ENCODE measurements around the gene GNG2. TPM values are rescaled to one million over a fixed set of nuclear protein-coding genes. Genes with fewer than 3 reads are reported as not detected.

GNG2 gene
- total and polyA plus RNA-seq, 2 of the 8 experiments (the other 6 are each of a cell fraction or from before 2014, with no cell fraction given) = 8.2 to 17.9 TPM

DNA sequence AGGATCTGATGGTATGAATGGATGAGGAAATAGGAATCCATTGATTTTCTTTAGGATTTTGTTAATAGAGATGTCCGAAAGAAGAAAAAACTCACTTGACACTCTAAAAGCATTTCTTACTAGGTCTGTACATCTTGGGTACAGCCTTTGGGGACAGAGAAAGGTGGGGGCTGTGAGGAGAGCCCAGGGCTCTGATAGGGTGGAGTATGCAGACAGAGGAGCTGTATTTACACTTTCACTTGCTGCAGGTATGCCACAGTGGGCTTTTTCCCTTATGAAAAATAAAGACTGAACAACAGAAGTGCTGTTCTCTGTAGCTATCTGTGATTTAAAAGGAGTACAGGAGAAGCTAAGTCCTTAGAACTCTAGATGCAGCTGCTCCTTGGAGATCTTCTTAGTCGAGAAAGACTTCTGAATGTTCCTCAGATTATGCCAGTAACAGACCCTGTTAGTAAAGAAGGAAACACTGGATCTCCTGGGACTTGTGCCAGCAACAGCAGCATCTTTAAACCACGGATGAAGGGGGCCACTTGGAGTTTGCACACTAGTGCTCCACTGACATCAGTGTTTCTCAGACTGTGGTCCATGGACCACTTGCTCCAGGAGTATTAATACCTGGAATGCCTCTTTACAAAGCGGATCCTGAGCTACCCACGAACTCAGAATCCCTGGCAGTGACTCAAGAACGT, 109.6 kb downstream of the GNG2 start:
- no peak overlapping the region for H2BK5ac ChIP-seq (ENCODE audit: low read depth, low read length)
- H2AK5ac ChIP-seq (ENCODE audit: low read depth, low read length) = no peak overlapping the region
- no peak overlapping the region for H3K4me2 ChIP-seq (ENCODE audit: insufficient read depth in 1 of 2, low read depth in 2 of 2, low read length in 2 of 2)
- H3K14ac ChIP-seq (ENCODE audit: insufficient read length) = no peak overlapping the region
- no peaks in the 10 kb centered on the region for H4K20me1 ChIP-seq (replicated peaks in 1 of 2; ENCODE audit: control insufficient read depth in 1 of 2, insufficient read depth in 2 of 2, low read length in 2 of 2)
- H3K4ac ChIP-seq (replicated peaks; ENCODE audit: insufficient read length, low read depth, low read length) = no peak overlapping the region
- H3K23ac ChIP-seq (ENCODE audit: insufficient read length) = no peak overlapping the region
- no peak for DNase-seq (ENCODE audit: low read depth in 1 of 2, low spot score in 2 of 2)
- H3K4me1 ChIP-seq (replicated peaks in 1 of 4; ENCODE audit: control insufficient read depth in 3 of 4, insufficient read depth in 4 of 4, low read length in 3 of 4) = no peaks in the 10 kb centered on the region
- no peak overlapping the region for H4K5ac ChIP-seq (ENCODE audit: insufficient read length, low read depth, low read length)
- H2BK12ac ChIP-seq (ENCODE audit: low read depth, low read length) = no peak overlapping the region
- H3K23me2 ChIP-seq (ENCODE audit: low read depth, low read length) = no peaks in the 10 kb centered on the region
- no peak overlapping the region for H3K27ac ChIP-seq (ENCODE audit: low read depth, low read length)
- H2AFZ ChIP-seq (ENCODE audit: low read length) = no peak overlapping the region
- no peak overlapping the region for H4K91ac ChIP-seq (replicated peaks; ENCODE audit: insufficient read length, low read length)
- no peak overlapping the region for H4K8ac ChIP-seq (ENCODE audit: extremely low read depth, insufficient read depth, low read length)
- H3K4me3 ChIP-seq (ENCODE audit: extremely low read depth in 1 of 4, insufficient read depth in 2 of 4, low read depth in 3 of 4, low read length in 4 of 4) = no peak overlapping the region
- TF ChIP-seq SP2 (IDR thresholded peaks at IDR 0.05; ENCODE audit: low read length) (no peak), YY1 (IDR thresholded peaks at IDR 0.05; ENCODE audit: low read depth, low read length) (no peak)
- H2BK20ac ChIP-seq (ENCODE audit: low read length) = no peak overlapping the region
- no peak overlapping the region for H3K9ac ChIP-seq (replicated peaks in 1 of 4; ENCODE audit: extremely low read depth in 1 of 4, low read depth in 3 of 4, low read length in 3 of 4)
- no peaks in the 10 kb centered on the region for H3K79me2 ChIP-seq (ENCODE audit: control insufficient read depth in 1 of 2, insufficient read depth in 2 of 2, low read length in 2 of 2)
- no peaks in the 10 kb centered on the region for H3K36me3 ChIP-seq (ENCODE audit: control insufficient read depth in 2 of 4, insufficient read depth in 4 of 4, low read length in 3 of 4)
- 87% methylated on average over 6 of the region's 6 CpGs; no CpG with 5 or more reads in 1 of the 2 experiments for WGBS, 2 experiments (ENCODE audit: extremely low coverage in 1 of 2, insufficient coverage in 1 of 2, insufficient read length in 1 of 2, insufficient replicate concordance in 2 of 2, low coverage in 1 of 2, low lambda C conversion rate in 2 of 2, missing lambda C conversion rate in 1 of 2)
- H3K18ac ChIP-seq (ENCODE audit: extremely low read depth, low read length) = no peak overlapping the region
- FAIRE-seq = no peak
- no peaks in the 10 kb centered on the region for H3K79me1 ChIP-seq (ENCODE audit: low read depth, low read length)
- no peak overlapping the region for H3K56ac ChIP-seq (replicated peaks; ENCODE audit: insufficient read length, low read depth, low read length)
- H3K9me3 ChIP-seq (ENCODE audit: insufficient read depth in 2 of 2, low read depth in 1 of 2, low read length in 1 of 2) = no peaks in the 10 kb centered on the region
- ChIA-PET POLR2A (ENCODE audit: partially characterized antibody) (no interaction called here), CTCF (ENCODE audit: partially characterized antibody) (interaction anchor here (0.8 to 4.7 kb wide), 3 partner anchors 8 to 194 kb away, joined by 3 to 48 read pairs (median 4); no protein-coding TSS in a partner anchor)
- no peaks in the 10 kb centered on the region for H3K27me3 ChIP-seq (replicated peaks in 1 of 4; ENCODE audit: control insufficient read depth in 3 of 4, extremely low read depth in 1 of 4, insufficient read depth in 3 of 4, low read length in 3 of 4)
- H2BK15ac ChIP-seq (ENCODE audit: low read length) = no peak overlapping the region
- no peak overlapping the region for H2BK120ac ChIP-seq (replicated peaks; ENCODE audit: low read depth, low read length)
